Skeletal muscle tissue (tissue), 4 donors: ENCODE data around the gene GPBP1L1. TPM values are rescaled to one million over a fixed set of nuclear protein-coding genes. Genes with fewer than 3 reads are reported as not detected.

Experiments
- H3K27ac ChIP-seq: one replicate; pipeline ENCODE4 v1.7.0; 2013; ENCODE audit warnings: mild to moderate bottlenecking, low read depth, low read length, inconsistent platforms
- H3K27me3 ChIP-seq, 3 donors: one replicate each; pipeline ENCODE4 v1.7.0; 2013; ENCODE audit warnings: low read length in 3 of 3; ENCODE audit not compliant: control insufficient read depth in 3 of 3, insufficient read depth in 3 of 3
- H3K36me3 ChIP-seq, 3 donors: one replicate each; pipeline ENCODE4 v1.7.0; 2013; ENCODE audit warnings: low read length in 3 of 3; ENCODE audit not compliant: control insufficient read depth in 3 of 3, insufficient read depth in 3 of 3
- H3K4me1 ChIP-seq, 3 donors: one replicate each; pipeline ENCODE4 v1.7.0; 2013; ENCODE audit warnings: low read length in 3 of 3, mild to moderate bottlenecking in 3 of 3; ENCODE audit not compliant: control insufficient read depth in 3 of 3, insufficient read depth in 3 of 3
- H3K4me3 ChIP-seq, 3 donors: one replicate each; pipeline ENCODE4 v1.7.0; 2013; ENCODE audit warnings: low read length in 3 of 3
- H3K9ac ChIP-seq, 3 donors: one replicate each; pipeline ENCODE4 v1.7.0; 2013; ENCODE audit warnings: low read length in 3 of 3, mild to moderate bottlenecking in 3 of 3, moderate library complexity in 2 of 3, low read depth in 1 of 3
- H3K9me3 ChIP-seq, 3 donors: one replicate each; pipeline ENCODE4 v1.7.0; 2013; ENCODE audit warnings: low read length in 3 of 3; ENCODE audit not compliant: control insufficient read depth in 3 of 3
- total RNA-seq: library from RNA; depleted of rRNA; stranded (reverse); fragments of >200 nt; gene quantifications from one replicate; pipeline ENCODE4 v1.2.3, GENCODE V29; 2014
- donor health status: Osteomylitis.

GPBP1L1 gene
- total RNA-seq, 1 donor from 2014 or later, result 69.9 TPM

DNA sequence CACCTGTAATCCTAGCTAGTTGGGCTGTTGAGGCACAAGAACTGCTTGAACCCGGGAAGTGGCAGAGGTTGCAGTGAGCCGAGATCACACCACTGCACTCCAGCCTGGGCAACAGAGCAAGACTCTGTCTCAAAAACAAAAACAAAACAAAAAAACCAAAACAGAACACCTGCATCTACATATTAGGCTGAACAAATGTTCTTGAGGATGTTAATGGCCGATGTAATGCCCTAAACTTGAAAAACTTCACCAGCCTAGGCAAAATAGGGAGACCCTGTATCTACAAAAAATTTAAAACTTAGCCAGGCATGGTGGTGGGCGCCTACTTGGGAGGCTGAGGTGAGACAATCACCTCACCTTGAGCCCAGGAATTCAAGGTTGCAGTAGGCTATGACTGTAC, 17.8 kb downstream of the GPBP1L1 start:
- Histone ChIP-seq H3K27ac (no peak overlapping the region), H3K27me3 (no peaks in the 10 kb centered on the region), H3K9me3 (no peaks in the 10 kb centered on the region), H3K9ac (no peak overlapping the region), H3K4me3 (no peak overlapping the region), H3K4me1 (peaks cover 26 to 38% (median 29%) of the 10 kb centered on the region in 3 donors), H3K36me3 (peaks cover 0 to 3% (median 0%) of the 10 kb centered on the region in 3 donors)

DNA sequence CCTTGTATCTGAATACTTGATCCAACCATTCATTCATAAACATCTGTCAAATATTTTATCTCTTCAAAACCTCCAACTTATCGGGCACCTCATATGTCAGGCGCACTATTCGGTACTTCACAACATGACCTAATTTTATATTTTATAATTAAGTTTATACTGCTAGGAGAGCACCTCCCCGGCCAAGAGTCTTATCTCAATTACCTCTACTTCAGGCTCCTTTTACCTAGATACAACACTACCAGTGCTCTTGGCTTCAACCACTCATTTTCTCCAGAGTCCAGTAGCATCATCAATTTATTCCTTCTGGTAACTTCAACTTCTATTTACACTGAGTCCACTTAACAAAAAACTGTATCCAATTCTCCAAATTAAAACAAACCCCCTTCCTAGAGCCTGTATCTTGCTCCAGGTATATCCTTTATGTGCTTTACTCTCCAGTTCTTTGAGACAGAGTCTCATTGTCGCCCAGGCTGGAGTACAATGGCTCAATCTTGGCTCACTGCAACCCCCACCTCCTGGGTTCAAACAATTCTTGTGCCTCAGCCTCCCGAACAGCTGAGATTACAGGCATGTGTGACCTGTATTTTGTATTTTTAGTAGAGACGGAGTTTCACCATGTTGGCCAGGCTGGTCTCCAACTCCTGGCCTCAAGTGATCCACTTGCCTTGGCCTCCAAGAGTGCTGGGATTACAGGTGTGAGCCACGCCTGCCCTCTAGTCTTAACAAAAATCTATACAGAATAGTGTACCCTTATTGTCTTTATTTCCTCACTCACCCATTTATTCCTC, 18.8 kb downstream of the GPBP1L1 start:
- no peak overlapping the region for H3K27ac ChIP-seq
- H3K4me3 ChIP-seq, result no peak overlapping the region
- H3K27me3 ChIP-seq, result no peaks in the 10 kb centered on the region
- no peaks in the 10 kb centered on the region for H3K9me3 ChIP-seq
- peaks cover 24 to 32% (median 26%) of the 10 kb centered on the region in 3 donors for H3K4me1 ChIP-seq
- H3K9ac ChIP-seq, result no peak overlapping the region
- peaks cover 0 to 3% (median 0%) of the 10 kb centered on the region in 3 donors for H3K36me3 ChIP-seq

DNA sequence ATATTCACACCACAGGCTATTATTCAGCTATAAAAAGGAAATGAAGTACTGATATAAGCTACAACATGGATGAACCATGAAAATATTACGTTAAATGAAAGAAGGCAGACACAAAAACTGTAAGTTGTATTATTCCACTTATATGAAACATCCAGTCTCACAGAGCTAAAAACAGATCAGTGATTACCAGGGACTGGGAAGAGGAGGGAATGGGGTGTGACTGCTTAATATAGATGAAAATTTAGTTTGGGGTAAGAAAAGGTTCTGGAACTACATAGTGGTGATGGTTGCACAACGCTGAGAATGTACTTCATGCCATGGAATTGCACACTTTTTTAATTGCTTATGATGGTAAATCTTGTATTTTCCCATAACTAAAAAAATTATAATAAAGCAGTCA, 19.5 kb downstream of the GPBP1L1 start:
- H3K27me3 ChIP-seq, result no peaks in the 10 kb centered on the region
- H3K36me3 ChIP-seq, result peaks cover 0 to 3% (median 0%) of the 10 kb centered on the region in 3 donors
- H3K9ac ChIP-seq, result no peak overlapping the region
- no peaks in the 10 kb centered on the region for H3K9me3 ChIP-seq
- peaks cover 24 to 36% (median 26%) of the 10 kb centered on the region in 3 donors for H3K4me1 ChIP-seq
- H3K27ac ChIP-seq, result no peak overlapping the region
- H3K4me3 ChIP-seq, result no peak overlapping the region

DNA sequence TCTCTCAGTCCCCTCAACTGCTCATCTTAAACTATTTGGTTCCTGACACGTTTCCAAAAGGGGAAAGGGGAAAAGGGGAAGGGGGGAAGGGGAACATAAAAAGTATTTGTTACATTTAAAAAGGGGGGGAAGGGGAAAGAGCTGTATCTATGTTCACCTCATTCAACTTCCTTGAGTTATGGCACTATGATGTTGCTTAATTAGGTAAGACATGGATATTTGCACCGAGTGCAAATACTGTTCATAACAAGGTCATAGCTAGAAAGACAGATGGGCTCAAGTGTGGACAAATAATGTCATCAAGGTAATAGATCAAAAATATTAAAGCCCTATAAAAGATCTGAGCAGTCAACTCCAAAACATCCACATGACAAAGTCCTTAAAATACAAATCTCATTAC, 26.0 kb downstream of the GPBP1L1 start:
- no peak overlapping the region for H3K27ac ChIP-seq
- no peaks in the 10 kb centered on the region for H3K9me3 ChIP-seq
- peaks cover 0 to 6% (median 6%) of the 10 kb centered on the region in 3 donors for H3K4me1 ChIP-seq
- H3K36me3 ChIP-seq, result peaks cover 32 to 45% (median 41%) of the 10 kb centered on the region in 3 donors
- no peaks in the 10 kb centered on the region for H3K27me3 ChIP-seq
- H3K9ac ChIP-seq, result no peak overlapping the region
- H3K4me3 ChIP-seq, result no peak overlapping the region

DNA sequence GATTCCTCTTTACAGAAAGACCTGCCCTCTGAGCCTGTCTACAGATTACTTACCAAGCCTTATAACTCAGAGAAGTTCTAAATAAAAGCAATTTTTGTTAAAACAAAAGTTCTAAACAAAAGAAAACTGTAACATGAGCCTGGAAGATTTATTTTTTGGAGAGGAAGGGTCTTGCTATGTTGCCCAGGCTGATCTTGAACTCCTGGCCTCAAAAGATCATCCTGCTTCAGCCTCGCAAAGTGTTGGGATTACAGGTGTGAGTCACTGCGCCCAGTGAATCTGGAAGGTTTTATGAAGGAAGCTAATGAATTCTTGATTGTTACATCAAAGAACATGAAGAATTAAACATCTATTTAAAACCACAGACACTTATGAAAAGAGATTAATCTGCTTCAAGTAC, 27.1 kb downstream of the GPBP1L1 start:
- Histone ChIP-seq H3K36me3 (peaks cover 42 to 57% (median 52%) of the 10 kb centered on the region in 3 donors), H3K27ac (no peak overlapping the region)

DNA sequence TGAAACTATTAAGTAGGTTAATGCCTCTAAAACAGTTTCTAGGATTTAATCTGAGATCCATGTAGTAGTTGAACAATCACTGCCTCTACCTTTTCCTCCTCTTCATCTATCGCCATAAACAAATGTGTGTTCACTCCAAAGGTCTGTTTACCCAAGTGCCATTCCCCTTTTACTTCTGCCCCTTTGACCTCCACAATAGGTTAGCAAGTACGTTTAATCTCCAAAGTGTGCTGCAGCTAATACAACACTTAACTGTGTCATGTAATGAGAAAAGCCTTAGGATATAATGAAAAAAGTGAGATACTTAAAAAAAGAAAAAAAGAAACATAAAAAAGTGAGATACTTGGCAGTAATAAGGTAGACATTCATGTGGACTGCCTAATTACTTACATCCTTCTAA, 28.2 kb downstream of the GPBP1L1 start:
- Histone ChIP-seq H3K4me1 (peaks cover 0 to 6% (median 6%) of the 10 kb centered on the region in 3 donors), H3K27me3 (no peaks in the 10 kb centered on the region), H3K27ac (no peak overlapping the region), H3K9ac (no peak overlapping the region), H3K36me3 (peaks cover 42 to 65% (median 56%) of the 10 kb centered on the region in 3 donors), H3K9me3 (no peaks in the 10 kb centered on the region), H3K4me3 (no peak overlapping the region)

More for the DNA sequence above, 27.1 kb downstream of the GPBP1L1 start:
- Histone ChIP-seq H3K9ac (no peak overlapping the region), H3K9me3 (no peaks in the 10 kb centered on the region), H3K27me3 (no peaks in the 10 kb centered on the region), H3K4me3 (no peak overlapping the region), H3K4me1 (peaks cover 0 to 6% (median 6%) of the 10 kb centered on the region in 3 donors)

DNA sequence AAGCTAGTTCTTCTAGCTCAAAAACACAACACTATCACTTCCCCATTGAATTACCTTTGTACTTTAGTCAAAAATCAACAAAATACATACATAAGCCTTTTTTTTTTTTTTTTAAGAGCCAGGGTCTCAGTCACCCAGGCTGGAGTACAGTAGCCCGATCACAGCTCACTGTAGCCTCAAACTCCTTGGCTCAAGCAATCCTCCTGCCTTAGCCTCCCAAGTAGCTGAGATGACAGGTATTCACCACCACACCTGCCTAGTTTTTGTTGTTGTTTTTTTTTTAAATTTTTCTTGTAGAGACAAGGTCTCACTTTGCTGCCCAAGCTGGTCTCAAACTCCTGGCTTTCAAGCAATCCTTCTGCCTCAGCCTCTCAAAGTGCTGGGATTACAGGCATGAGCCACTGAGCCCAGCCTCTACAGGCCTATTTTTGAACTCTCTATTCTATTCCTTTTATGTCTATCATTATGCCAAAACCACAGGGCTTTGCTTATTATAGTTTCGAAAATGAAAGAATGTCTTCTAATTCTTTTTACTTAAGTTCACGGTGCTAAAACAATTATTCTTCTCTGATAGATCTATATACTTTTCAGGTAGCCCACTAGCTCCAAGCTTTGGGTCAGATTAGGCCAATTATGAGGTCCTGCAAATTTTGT, 29.6 kb downstream of the GPBP1L1 start:
- H3K36me3 ChIP-seq, result peaks cover 42 to 71% (median 63%) of the 10 kb centered on the region in 3 donors

DNA sequence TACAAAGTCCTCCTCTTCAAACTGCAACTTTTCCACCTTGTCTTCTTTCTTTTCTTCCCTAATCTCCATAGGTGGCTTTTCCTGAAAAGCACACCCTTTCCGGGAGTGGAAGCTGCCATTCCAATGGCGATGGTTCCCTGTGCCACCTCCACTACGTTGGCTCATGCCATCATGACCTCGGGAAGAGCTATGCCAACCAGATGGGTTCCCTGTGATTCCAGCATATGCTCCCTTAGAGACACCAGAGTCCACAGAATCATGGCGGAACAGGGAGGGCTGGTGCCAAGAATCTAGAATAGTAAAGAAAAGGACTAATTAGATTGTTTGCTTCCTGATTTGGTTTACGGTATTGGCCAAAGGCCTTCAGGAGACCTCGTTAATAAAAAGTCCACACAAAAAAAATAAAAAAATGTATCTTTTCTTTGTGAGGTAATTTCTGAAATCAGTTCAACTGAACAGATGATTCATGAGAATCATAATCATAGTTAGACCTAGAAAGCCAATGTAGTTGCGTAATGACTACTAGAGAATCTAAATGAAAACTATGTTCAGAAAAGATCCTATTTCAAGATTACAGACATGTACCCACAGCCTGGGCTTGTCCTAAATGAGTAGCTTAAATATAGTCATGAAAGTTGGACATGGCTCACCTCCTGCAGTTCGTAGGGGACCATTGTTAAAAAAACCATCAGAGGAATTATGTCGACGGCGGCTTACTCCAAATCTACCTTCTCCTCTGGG, 31.6 kb downstream of the GPBP1L1 start:
- H3K4me3 ChIP-seq, result no peak overlapping the region
- no peaks in the 10 kb centered on the region for H3K27me3 ChIP-seq

More for the DNA sequence above, 29.6 kb downstream of the GPBP1L1 start:
- peaks cover 0 to 6% (median 0%) of the 10 kb centered on the region in 3 donors for H3K4me1 ChIP-seq
- H3K9ac ChIP-seq, result no peak overlapping the region
- no peaks in the 10 kb centered on the region for H3K9me3 ChIP-seq
- no peak overlapping the region for H3K27ac ChIP-seq
- no peak overlapping the region for H3K4me3 ChIP-seq
- H3K27me3 ChIP-seq, result no peaks in the 10 kb centered on the region

DNA sequence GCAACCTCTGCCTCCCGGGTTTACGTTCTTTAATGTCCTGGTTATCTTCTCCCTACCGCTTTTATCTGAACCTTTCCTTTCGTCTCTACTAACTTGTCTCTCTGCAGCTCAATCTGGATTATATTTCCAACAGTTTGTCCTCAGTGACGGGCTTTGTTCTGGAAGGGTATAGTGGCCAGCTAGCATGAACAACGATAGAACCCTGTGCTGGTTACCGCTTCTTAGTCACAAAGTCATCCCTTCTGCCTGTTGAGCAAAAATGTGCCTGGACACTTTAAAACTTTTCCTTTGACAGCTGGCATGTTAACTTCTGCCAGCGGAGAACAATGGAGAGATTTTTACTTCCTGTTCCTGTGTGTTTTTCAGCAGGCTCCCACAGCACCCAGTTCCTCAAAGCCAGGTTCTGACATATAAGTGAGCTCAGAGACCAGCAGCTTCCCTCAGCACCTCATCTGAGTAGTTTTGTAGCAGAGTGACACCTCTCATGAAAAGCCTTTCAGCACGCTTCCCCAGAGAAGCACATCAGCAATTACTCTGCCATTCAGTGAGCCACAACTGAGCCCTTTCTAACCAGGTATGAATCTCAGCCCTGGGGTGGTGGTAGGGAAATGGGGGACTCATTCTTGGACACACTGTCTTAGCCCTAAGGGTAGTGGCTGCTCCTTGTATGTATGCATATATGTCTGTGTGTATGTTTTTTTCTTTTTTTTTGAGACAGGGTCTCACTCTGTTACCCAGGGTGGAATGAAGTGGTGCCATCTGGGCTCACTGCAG, 38.9 kb downstream of the GPBP1L1 start:
- Histone ChIP-seq H3K27me3 (no peaks in the 10 kb centered on the region), H3K27ac (no peak overlapping the region)

More for the DNA sequence above, 31.6 kb downstream of the GPBP1L1 start:
- Histone ChIP-seq H3K9me3 (no peaks in the 10 kb centered on the region), H3K27ac (no peak overlapping the region), H3K36me3 (peaks cover 46 to 76% (median 71%) of the 10 kb centered on the region in 3 donors), H3K4me1 (peaks cover 6 to 8% (median 6%) of the 10 kb centered on the region in 3 donors), H3K9ac (no peak overlapping the region)

More for the DNA sequence above, 38.9 kb downstream of the GPBP1L1 start:
- Histone ChIP-seq H3K9ac (no peak overlapping the region), H3K4me3 (no peak overlapping the region), H3K9me3 (no peaks in the 10 kb centered on the region), H3K36me3 (peaks cover 7 to 39% (median 22%) of the 10 kb centered on the region in 3 donors), H3K4me1 (peaks cover 6% of the 10 kb centered on the region in 3 donors)
